Stimulated activated CD8-positive, alpha-beta memory T cell treated with anti-CD3 and anti-CD28 coated beads, Interleukin-15, amount 100 ng/mL, for 24 hours (primary cell): Measurements from ENCODE around the gene C2CD4A.

Experiments
- DNase-seq: peaks from one replicate; pipeline ENCODE4 v3.0.0-alpha.2; 2020; ENCODE audit warnings: low read depth

C2CD4A gene

DNA sequence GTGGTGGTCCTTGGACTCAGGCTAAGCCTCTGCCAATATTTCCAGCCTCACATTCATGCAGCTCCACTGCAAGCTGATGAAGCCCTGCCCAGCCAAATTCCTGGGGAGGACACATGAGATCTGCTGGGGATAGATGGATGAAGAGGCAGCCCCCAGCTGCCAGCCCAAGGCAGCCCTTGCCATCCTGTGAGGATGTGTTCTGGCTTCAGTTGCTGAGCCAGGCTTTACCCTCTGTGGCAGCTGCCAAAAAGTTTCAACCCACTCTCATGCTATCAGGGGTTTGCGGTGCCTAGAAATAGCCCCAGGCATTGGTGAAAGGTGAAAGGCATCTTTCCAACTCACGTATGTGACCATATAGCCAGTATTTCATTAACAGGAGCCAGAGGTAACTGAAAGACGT lies 37.6 kb downstream of the C2CD4A start:
- DNase-seq: no peak

DNA sequence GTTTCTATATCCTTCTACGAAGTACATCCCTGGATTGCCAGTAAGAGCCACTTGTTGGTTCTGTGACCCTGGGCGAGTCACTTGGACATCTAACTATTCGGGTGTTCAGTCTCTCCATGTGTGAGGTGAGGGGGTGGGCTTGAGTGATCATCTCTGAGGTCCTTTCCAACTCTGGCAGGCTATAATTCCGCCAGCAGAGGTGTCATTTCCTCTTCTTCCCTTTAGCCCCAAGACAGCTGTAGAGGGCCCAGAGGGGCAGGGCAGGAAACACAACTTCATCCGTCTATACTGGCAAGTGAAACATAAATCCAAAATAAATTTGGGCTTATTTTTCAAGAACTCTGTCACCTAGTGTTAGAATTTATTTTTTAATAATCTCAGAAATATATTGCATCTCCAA lies 38.1 kb downstream of the C2CD4A start:
- DNase-seq: no peak

DNA sequence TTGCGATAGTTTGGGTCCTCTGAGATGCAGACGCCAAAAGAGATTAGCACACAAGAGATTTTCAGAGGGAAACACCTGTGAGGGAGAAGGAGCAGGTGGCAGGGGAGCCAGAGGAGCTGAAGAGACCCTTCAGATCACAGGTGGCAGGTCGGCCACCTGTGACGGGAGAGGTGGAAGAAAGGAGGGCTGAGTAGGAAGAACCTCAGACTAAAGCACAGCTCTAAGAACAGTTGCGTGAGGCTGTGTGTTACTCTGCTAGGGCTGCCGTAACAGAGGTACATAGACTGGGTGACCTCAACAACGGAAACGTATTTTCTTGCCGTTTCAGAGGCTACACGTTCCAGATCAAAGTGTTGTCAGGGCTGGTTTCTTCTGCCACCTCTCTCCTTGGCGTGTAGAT lies 38.5 kb downstream of the C2CD4A start:
- DNase-seq: no peak

DNA sequence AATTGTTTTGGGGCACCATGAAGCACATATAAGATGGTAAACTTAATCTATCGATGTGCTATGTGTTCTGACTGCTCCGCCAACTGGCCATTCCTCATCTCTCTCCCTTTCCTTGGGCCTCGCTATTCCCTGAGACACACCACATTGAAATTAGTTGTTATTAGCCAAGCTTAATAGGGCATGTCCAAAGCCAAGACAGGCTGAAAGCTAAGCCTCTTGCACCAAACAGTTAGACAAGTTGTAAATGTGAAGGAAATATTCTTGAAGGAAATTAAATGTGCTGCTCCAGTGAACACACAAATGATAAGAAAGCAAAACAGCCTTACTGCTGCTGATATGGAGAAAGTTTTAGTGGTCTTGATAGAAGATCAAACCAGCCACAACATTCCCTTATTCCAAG lies 39.3 kb downstream of the C2CD4A start:
- DNase-seq: no peak

DNA sequence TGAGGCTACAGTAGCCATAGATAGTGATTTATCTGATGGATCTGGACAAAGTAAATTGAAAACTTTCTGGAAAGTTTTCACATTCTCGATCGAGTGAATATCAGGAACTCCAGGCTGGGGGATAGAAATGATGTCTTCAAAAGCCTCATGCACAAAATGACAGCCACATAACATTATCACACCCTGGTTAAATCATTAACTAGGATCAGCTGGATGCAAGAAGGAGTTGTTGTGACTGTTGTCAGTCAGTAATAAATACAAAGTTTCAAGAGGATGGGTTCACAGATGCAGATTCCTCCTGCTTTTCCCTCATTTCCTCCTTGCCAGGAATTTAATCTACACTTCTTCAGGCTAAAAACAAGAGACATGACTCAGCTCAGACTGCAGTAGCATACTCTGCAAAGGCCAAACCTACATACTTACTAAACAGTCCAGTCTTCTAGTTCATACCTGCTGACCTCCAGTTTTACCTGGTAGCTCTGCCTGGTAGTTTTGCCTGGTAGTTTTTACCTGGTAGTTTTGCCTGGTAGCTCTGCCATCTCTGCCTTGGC lies 40.9 kb downstream of the C2CD4A start:
- no peak for DNase-seq

DNA sequence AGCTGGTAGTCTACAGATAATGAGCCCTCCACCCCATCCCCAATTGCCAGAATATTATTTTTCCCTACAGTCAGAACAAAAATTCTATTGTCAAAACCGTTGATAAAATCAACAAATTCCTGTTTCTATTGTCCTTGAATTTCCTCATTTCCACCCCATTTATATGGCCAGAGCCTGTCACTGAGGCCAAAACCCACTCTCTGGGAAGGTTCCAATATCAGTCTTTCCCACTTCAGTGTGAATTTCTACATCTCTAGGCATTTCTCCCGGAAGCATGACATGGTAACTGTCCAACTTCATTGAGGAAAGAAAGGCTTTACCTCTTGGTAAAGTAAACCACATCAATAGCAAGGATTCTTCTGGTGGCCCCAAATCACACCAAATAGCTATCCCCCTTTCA lies 41.6 kb downstream of the C2CD4A start:
- DNase-seq: no peak

DNA sequence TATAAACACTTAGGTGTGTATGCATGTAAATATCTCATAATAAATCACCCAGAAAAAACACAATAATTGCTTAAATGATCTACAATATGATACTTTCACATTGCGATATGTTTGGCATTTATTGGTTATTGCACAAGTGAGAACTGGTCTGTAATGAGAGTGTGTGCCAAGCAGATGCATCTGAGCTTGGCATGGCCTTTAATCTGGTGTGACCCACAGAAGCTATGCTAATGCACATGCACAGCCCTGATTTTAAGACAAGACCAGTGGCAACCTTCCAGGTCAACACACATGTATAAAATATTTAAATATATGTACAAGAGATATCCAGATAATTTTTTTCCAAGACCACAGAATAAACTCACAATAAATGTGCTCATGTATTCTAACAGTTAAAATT lies 42.7 kb downstream of the C2CD4A start:
- no peak for DNase-seq

DNA sequence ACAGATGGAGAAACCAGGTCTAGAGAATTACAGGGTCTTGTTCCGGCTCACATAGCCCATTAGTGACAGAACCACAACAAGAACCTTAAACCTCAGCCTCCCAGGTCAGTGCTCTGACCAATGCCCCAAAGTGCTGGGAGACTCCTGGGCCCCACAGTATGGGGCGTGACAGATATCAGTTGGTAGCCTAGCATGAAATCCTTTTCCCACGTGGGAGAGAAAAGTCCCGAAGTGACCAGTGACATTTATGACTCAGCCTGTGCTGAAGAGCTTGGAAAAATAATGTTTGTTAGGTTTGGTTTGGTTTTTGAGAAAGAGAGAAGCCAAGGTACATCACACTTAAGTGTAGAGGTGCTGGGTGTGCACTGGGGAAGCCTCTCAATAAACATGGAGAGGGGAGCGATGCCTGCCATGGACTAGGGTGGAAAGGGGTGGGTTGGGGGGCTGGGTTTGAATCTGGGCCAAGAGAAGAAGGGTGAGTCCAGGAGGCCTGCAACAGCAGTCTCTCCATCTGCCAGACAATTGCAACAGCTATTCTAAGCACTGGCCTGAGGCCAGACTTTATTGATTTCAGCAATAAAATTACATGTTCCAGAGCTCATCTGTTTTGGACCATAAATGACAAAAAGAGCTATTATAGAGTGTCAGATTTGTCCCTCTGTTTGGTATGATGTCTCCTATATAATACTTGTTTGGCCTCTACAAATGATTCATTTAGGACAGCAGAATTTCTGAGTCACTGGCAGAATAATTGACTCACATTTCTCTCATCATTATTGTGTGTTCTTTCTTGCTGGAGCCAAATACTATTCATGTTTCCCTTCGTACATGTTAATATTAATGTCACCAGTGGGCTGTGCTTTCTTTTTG lies 43.4 kb downstream of the C2CD4A start:
- DNase-seq: no peak

DNA sequence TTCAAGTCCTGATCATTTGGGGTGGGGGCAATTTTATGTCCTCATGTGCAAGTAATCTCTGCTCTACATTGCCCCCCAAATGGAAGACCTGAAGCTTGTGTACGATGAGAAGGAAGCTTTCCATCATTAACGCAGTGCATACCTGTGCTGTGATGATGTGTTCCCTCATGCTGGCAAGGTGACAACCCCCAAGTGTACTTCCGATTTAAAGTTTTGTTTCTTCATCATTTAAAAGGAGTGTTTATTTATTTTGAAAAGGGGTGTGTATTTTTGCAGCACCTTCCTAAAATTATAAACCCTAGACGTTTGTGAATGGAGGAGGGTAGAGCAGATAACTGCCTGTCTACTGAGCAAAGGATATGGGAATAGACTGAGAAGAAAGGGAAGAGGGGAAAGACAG lies 45.3 kb downstream of the C2CD4A start:
- no peak for DNase-seq

DNA sequence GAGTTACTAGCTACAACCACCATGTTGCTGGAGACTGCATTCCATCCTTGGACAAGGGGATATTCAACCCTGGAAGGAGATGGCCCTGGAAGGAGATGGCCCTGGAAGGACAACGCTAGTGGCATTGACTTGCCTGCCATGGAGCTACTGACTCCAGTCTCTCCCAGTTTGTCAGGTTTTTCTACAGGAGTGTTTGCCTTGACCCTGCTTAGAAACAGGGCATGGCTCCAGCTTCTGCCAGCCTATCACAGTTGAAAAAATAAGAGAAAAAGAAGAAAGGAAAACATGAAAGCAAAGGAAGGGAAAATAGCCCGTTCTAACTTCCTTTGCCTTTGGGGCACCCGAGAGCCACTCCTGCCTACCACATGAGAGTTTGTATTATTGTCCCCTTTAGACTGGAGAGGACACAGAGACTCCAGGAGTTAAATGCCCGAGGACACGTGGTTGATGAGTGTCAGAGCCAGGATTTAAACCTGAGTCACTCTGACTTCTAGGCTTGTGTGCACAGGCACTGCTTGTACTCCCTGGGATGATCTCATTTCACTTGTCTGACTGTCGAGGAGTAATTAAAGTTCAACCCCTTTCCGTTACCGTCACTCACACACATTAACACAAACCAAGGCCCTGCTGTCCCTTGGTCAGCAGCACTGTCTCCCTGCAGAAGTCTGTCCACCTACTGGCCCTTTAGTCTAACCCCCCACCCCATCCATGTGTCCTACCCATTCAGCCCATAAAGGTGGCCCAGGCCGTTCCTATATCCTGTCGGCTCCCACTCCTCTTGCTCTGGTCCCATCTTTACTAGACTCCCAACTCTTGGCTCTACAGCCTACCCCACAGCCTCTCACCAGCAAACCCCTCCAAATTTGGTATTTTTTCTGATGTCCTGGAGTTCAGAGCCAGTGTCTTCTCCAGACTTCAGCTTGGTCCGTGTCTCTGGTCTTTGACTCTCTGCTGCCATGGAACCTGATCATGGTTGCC lies 46.1 kb downstream of the C2CD4A start:
- DNase-seq: no peak

DNA sequence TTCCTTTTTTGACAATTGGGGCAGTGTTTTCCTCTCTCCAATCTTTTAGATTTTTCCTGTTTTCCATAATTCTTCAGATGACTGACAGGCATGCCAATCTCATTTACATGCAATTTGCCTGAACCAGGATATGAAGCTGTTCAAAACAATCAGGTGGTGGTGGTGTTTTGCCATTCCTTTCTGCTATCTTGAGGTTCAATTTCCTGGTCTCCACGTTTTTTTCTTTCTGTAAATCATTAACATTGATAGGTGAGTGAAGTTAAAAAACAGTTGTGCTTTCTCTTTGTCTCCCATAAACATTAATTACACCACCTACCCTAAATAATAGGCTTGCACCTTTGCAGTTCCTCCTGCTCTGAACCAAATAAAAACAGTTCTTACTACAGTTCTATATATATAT lies 49.1 kb downstream of the C2CD4A start:
- DNase-seq: no peak

DNA sequence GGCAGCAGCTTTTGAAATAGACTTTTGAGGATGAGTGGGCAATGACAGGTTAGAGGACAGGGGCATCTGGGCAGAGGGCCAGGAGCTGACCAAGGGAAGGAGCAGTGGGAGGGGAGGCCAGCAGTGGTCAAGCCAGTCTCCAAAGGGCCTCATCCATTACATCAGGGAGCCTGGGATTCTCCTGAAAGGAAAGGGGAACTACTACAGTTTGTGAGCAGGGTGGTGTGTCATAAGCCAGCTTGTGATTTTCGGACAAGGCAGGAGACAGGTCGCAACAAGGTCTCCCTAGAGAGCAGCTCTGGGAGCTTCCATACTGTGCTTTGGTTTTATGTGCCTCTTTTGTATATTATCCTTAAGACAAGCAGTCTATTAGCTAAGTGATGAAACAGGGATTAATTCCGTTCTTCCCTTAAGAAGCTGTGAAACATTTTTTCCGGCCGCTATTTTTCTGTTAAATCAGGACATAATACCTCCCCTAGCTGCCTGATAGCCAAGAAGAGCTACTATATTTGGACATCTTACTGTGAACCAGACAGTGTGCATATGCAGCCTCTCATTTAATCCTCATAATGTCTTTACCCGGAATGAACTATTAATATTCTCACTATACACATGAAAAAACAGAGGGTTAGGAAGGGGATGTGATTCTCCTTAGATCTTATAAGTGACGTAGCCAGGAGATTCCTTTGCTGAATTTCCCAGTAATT lies 51.9 kb downstream of the C2CD4A start:
- DNase-seq: no peak

DNA sequence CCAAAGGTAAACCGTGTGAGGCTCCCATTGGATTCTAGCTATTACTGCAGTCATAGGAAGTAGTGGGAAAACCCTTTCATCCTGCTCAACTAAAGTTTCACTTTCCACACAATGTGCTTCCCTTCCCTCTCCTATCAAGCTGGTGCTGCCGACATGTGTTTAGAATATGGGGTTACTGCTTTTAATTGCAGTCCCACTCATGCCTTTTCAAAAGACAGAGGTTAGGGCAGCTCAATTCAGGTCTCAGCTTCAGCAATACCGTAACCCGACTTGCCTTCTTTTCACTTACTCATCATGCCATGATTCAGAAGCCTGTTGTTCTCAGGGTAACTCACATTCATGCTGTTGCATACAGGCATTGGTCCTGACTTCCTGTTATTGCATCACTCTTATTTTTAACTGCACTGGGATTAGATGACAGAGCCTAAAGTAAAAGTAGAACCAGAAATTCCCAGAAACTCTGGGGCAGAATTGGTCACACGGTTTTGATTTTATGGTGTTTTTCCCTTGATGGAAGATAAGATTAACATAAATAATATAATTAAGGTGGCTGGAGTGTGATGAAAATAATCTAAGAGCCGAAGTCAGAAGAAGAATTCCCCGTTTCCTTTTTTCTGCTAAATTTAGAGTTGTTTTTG lies 52.6 kb downstream of the C2CD4A start:
- no peak for DNase-seq

DNA sequence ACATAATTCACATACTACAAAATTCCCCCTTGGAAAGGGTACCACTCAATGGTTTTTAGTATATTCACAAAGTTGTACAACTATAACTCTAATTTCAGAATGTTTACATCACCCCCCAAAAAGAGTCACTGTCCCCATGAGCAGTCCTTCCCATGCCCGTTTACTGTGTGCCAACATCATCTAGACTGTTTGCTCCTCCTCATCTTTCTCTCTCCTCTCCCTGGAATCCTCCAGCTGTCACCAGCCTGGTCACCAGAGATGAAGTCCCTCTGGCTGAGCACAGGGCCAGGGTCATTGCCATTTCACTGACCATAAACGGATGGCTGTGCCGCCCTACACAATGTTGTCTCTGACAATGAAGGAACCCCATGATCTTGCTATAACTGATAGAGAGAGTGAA lies 53.1 kb downstream of the C2CD4A start:
- DNase-seq: no peak
